Breast epithelium (tissue), 4 donors: ENCODE results near the gene GHR. TPM values are rescaled to one million over a fixed set of nuclear protein-coding genes. Genes with fewer than 3 reads are reported as not detected.
A peak's percentile ranks its signal among the peaks of the same experiment; 100 is the strongest.

Experiments used
- DNase-seq, 2 donors: peaks; one replicate each; pipeline ENCODE4 v3.0.0-alpha.2; 2019; ENCODE audit warnings: low spot score in 2 of 2
- H3K27ac ChIP-seq, 2 donors: fragments of 200-600 bp; sonication (generic) in 1 of 2; one replicate each; pipeline ENCODE4 v1.5.1; 2016 to 2019; ENCODE audit warnings: mild to moderate bottlenecking in 1 of 2
- H3K27me3 ChIP-seq, 2 donors: fragments of 200-600 bp; sonication (generic) in 1 of 2; one replicate each; pipeline versions ENCODE4 v1.5.1 to v1.6.0; 2017 to 2019; ENCODE audit warnings: control low read depth in 1 of 2, mild to moderate bottlenecking in 1 of 2
- H3K36me3 ChIP-seq: fragments of 200-600 bp; one replicate; pipeline ENCODE4 v1.5.1; 2019
- H3K4me1 ChIP-seq, 2 donors: fragments of 200-600 bp; sonication (generic); one replicate each; pipeline ENCODE4 v1.5.1; 2016 to 2019; ENCODE audit warnings: control low read depth in 1 of 2
- H3K4me3 ChIP-seq, 3 donors: fragments of 200-600 bp; sonication (generic); 1 replicate in 2 of 3; 2 replicates in 1 of 3; pipeline ENCODE4 v1.5.1; 2016 to 2019; ENCODE audit warnings: mild to moderate bottlenecking in 3 of 3, moderate library complexity in 2 of 3
- H3K9me3 ChIP-seq, 2 donors: fragments of 200-600 bp; sonication (generic) in 1 of 2; one replicate each; pipeline ENCODE4 v1.5.1; 2016 to 2019; ENCODE audit warnings: control low read depth in 1 of 2
- POLR2A ChIP-seq: fragments of 450-650 bp; IDR thresholded peaks from one replicate; pipeline ENCODE4 v1.6.1; 2016; ENCODE audit warnings: antibody characterized with exemption, mild to moderate bottlenecking, moderate library complexity
- POLR2AphosphoS5 ChIP-seq, 3 donors: sonication (generic); formaldehyde crosslinking; IDR thresholded peaks; one replicate each; pipeline ENCODE4 v1.6.1; 2017; ENCODE audit warnings: antibody characterized with exemption in 3 of 3
- intact Hi-C: fragments of 100-400 bp; cut with DNase I; formaldehyde crosslinking; loops from one replicate; pipeline ENCODE4 v1.15.1; 2023; ENCODE audit warnings: low total_unique reads
- total RNA-seq, 3 donors: library from RNA; depleted of rRNA; stranded (reverse); fragments of >200 nt; gene quantifications; one replicate each; pipeline ENCODE4 v1.1.0, GENCODE V29; 2016
- TF ChIP-seq, protein P1 (sequence below), 3 donors: fragments of 450-650 bp; IDR thresholded peaks; one replicate each; pipeline ENCODE4 v1.5.1; 2016 to 2017; ENCODE audit warnings: antibody characterized with exemption in 3 of 3, mild to moderate bottlenecking in 3 of 3, moderate library complexity in 3 of 3

Gene GHR
- total RNA-seq, 3 donors from 2014 or later = 25.6 to 234 (median 26.5) TPM

DNA sequence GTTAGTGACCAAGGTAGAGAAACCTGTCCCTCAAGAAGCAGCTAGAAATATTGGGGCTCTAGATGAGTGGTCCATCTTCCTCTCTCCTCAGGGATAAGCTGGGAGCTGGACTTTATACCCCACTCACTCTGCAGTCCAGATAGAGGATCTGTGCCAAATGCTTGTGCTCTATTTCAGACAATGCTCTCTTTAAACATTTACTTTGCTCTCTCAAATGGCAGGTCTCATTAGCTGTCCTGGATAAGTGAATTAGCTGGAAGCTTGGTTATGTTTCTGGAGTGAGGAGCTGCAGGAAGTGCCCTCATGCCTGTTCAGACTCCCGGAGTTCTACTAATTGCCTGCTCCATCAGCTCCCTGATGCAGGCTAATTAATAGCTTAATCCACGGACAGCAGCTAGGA is 182.3 kb downstream of the GHR start:
- intact Hi-C loops = no loop called here
- TF ChIP-seq POLR2A = no peak
- TF ChIP-seq, protein P1, sequence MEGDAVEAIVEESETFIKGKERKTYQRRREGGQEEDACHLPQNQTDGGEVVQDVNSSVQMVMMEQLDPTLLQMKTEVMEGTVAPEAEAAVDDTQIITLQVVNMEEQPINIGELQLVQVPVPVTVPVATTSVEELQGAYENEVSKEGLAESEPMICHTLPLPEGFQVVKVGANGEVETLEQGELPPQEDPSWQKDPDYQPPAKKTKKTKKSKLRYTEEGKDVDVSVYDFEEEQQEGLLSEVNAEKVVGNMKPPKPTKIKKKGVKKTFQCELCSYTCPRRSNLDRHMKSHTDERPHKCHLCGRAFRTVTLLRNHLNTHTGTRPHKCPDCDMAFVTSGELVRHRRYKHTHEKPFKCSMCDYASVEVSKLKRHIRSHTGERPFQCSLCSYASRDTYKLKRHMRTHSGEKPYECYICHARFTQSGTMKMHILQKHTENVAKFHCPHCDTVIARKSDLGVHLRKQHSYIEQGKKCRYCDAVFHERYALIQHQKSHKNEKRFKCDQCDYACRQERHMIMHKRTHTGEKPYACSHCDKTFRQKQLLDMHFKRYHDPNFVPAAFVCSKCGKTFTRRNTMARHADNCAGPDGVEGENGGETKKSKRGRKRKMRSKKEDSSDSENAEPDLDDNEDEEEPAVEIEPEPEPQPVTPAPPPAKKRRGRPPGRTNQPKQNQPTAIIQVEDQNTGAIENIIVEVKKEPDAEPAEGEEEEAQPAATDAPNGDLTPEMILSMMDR (IDR thresholded peaks at IDR 0.05) = no peak
- TF ChIP-seq POLR2AphosphoS5 (IDR thresholded peaks at IDR 0.05) = no peak

DNA sequence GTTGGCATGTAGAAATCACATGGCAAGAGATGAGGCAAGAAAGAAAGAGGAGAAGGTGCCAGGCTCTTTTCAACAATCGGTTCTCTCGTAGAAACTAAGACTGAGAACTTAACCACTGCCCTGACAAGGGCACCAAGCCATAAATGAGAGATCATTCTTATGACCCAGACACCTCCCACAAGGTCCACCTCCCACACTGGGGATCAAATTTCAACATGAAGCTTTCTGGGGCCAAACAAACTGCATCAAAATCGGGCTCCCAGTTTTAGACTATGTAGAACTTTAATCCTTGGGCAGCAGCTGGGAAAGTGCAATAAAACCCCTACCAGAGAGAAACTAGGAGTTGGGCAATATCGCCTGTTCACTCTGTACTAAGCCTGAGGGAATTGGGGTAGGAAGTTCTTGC is 183.2 kb downstream of the GHR start:
- no peaks in the 10 kb centered on the region for H3K4me1 ChIP-seq
- no peak overlapping the region for H3K27ac ChIP-seq
- H3K36me3 ChIP-seq = no peaks in the 10 kb centered on the region
- no peaks in the 10 kb centered on the region for H3K9me3 ChIP-seq
- TF ChIP-seq, protein P1 (IDR thresholded peaks at IDR 0.05) = no peak
- TF ChIP-seq POLR2AphosphoS5 (IDR thresholded peaks at IDR 0.05) = no peak
- no peak for TF ChIP-seq POLR2A
- H3K4me3 ChIP-seq = no peak overlapping the region
- no peaks in the 10 kb centered on the region for H3K27me3 ChIP-seq
- DNase-seq = no peak
- intact Hi-C loops = no loop called here

More for the DNA sequence above, 182.3 kb downstream of the GHR start:
- Histone ChIP-seq H3K4me1 (no peaks in the 10 kb centered on the region), H3K27ac (peak overlapping the region in 1 of 2 donors; percentile 25), H3K4me3 (no peak overlapping the region), H3K36me3 (no peaks in the 10 kb centered on the region), H3K27me3 (no peaks in the 10 kb centered on the region), H3K9me3 (no peaks in the 10 kb centered on the region)
- DNase-seq = no peak

- TF ChIP-seq POLR2A (no peak), POLR2AphosphoS5 (IDR thresholded peaks at IDR 0.05) (no peak)
- TF ChIP-seq, protein P1 (IDR thresholded peaks at IDR 0.05) = no peak
- no peak for DNase-seq
- no peaks in the 10 kb centered on the region for H3K27me3 ChIP-seq
- H3K36me3 ChIP-seq = no peaks in the 10 kb centered on the region
- H3K4me1 ChIP-seq = no peaks in the 10 kb centered on the region
- intact Hi-C loops = no loop called here
- no peaks in the 10 kb centered on the region for H3K9me3 ChIP-seq
- H3K4me3 ChIP-seq = no peak overlapping the region
- H3K27ac ChIP-seq = no peak overlapping the region
Measured at GRCh38 chr5:42611437-42611836, 188.2 kb downstream of the GHR start.

DNA sequence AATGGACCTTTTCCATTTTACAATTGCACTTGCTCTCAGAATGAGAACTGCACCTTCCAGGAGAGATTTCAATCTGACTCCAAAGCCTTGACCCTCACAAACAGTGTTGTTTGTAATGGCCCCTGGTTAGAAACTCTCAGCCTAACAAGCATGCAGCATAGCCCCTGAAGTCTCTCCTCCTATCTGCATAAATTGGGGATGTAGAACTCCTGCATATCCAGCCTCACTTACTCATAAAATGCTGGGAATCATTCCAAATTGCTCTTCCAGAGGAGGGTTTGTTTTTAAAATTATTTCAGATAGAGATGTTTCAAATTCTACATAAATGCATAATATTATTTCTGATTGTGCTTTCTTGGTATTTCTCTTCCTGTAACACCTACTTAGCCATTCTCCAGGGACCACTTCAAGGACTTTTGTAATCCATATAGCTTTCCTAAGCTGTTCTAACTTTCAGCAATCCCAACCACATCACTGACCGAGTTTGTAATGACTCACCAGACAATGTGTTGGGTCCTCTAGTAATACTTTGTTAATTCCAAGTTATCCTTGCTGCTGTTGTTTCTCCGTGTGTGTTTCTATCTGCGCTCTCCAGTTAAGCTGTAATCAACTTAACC is 189.6 kb downstream of the GHR start:
- Histone ChIP-seq H3K27me3 (no peaks in the 10 kb centered on the region), H3K27ac (no peak overlapping the region), H3K4me3 (no peak overlapping the region), H3K4me1 (no peaks in the 10 kb centered on the region), H3K36me3 (no peaks in the 10 kb centered on the region), H3K9me3 (no peaks in the 10 kb centered on the region)
- no peak for TF ChIP-seq POLR2A
- TF ChIP-seq, protein P1 (IDR thresholded peaks at IDR 0.05) = no peak
- TF ChIP-seq POLR2AphosphoS5 (IDR thresholded peaks at IDR 0.05) = no peak
- intact Hi-C loops = no loop called here
- DNase-seq = no peak

DNA sequence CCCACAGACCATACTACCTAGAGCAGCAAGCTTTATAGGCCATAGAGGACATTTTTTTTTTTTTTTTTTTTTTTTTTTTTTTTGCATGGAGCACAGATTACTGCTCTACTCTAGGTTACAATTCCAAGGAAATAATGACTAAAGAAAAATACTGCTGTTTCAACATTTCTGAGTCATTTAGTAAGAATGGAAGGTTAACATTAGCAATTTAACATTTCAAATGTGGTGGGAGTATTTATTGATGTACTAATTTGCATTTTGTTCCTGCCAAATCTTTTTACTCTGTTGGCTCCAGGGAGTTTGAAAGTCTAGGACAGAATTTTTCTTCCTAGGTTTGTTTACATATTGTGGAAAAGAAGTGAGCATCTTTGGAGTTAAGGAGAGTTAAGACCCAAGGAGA is 191.3 kb downstream of the GHR start:
- TF ChIP-seq POLR2AphosphoS5 (IDR thresholded peaks at IDR 0.05) (no peak), POLR2A (no peak)
- TF ChIP-seq, protein P1 (IDR thresholded peaks at IDR 0.05) = no peak
- no peaks in the 10 kb centered on the region for H3K27me3 ChIP-seq
- intact Hi-C loops = no loop called here
- no peak overlapping the region for H3K4me3 ChIP-seq
- H3K27ac ChIP-seq = no peak overlapping the region
- H3K36me3 ChIP-seq = no peaks in the 10 kb centered on the region
- H3K9me3 ChIP-seq = no peaks in the 10 kb centered on the region
- no peaks in the 10 kb centered on the region for H3K4me1 ChIP-seq
- DNase-seq = no peak
